ENCODE results near the gene BRAF.

Gene BRAF

DNA sequence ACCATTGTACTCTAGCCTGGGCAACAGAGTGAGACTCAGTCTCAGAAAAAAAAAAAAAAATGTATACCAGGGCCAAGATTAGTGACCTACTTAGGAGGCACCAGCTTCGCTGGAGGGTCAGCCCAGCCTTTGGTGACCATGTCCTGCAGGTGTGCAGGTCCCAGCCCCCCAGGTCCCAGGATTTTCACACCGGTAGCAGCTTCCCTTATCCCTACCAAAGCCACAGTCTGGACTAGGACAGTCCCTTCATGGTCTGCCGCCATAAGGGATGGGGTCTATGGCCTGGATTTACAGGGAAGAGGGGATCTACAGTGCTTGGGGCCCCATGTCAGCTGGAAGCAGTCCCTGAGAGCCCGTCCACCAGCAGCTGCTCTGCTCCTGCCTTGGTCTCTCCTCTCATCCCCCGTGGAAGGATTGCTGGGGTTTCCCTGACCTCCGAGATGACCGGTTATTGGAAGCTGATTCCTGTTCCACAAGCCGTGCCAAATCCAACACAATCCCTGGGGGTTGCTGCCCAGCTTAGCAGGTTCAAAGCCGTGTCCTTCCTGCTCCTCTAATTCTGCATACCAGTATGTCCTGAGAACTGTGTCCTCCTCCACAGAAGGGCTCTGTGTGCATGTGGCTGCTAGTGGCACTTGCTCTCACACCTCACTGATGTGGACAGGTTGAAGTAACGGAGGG lies 239.2 kb downstream of the BRAF start:
- H3F3A ChIP-seq (ENCODE audit: insufficient read depth) = no peaks in the 10 kb centered on the region
- H3K9me3 ChIP-seq (ENCODE audit: insufficient read depth, low read length) = no peaks in the 10 kb centered on the region
- no peaks in the 10 kb centered on the region for H3K79me2 ChIP-seq (ENCODE audit: insufficient read depth, low read length)
- H3K36me3 ChIP-seq (ENCODE audit: low read length) = no peaks in the 10 kb centered on the region; the same call in 1 of the 2 replicates
- H3K9me2 ChIP-seq (replicated peaks; ENCODE audit: insufficient read depth, low read length) = no peaks in the 10 kb centered on the region
- H3K9ac ChIP-seq (ENCODE audit: low read length) = no peak overlapping the region
- H3K4me2 ChIP-seq (ENCODE audit: low read depth, low read length, poor library complexity, severe bottlenecking) = no peak overlapping the region
- no peak overlapping the region for H3K27ac ChIP-seq (ENCODE audit: low read depth, low read length)
- no peaks in the 10 kb centered on the region for H4K20me1 ChIP-seq (ENCODE audit: low read depth, low read length)
- no peaks in the 10 kb centered on the region for H3K27me3 ChIP-seq (ENCODE audit: low read length)
- TF ChIP-seq EZH2phosphoT487 (conservative IDR thresholded peaks at IDR 0.05; ENCODE audit: low read length) = no peak
- TF ChIP-seq, protein P1, sequence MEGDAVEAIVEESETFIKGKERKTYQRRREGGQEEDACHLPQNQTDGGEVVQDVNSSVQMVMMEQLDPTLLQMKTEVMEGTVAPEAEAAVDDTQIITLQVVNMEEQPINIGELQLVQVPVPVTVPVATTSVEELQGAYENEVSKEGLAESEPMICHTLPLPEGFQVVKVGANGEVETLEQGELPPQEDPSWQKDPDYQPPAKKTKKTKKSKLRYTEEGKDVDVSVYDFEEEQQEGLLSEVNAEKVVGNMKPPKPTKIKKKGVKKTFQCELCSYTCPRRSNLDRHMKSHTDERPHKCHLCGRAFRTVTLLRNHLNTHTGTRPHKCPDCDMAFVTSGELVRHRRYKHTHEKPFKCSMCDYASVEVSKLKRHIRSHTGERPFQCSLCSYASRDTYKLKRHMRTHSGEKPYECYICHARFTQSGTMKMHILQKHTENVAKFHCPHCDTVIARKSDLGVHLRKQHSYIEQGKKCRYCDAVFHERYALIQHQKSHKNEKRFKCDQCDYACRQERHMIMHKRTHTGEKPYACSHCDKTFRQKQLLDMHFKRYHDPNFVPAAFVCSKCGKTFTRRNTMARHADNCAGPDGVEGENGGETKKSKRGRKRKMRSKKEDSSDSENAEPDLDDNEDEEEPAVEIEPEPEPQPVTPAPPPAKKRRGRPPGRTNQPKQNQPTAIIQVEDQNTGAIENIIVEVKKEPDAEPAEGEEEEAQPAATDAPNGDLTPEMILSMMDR (IDR thresholded peaks at IDR 0.05; ENCODE audit: insufficient read depth, low read length, poor library complexity, severe bottlenecking) = no peak
- no peak overlapping the region for H2AFZ ChIP-seq (ENCODE audit: low read depth, low read length, severe bottlenecking)
- H3K4me3 ChIP-seq (ENCODE audit: insufficient read depth, low read length, poor library complexity, severe bottlenecking) = no peak overlapping the region

DNA sequence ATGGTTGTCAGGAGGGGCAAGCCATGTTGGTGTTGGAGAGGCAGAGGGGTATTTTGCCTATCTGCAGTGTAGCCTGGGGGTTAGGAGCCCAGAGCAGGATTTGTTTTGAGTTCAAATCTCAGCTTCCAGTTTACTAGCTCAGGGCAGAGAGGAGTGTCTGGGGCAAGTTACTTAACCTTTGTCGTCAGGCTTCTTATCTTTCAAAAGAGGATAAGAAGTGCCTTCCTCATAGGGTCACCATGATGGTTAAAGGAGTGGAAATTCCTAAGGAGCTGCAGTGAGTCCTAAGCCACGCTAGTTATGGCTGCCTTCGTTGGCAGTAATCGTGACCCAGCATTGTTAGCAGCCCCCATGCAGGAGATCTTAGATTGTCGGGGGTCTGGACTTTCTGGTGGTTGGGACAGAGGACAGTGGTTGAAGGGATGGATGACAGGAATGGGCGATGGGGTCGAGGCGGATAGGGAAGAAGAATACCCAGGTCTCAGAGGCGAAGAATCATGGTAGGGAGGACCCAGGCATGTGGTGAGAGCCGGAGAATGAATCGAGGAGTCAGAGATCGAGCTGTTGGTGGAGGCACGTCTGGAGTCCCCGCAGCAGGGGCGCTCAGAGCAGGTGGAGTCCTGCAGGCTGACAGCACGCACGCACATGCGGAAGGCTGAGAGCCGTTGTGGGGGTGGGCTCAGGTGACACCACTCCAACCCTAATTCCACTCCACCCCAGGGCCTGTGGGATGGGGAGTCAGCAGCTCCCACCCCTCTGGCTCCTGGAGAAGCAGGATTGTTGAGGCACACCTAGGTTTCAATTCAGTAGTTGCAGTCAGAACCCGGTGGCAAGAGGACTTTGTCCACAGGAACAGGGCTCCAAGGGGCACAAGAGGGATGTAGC lies 240.4 kb downstream of the BRAF start:
- Histone ChIP-seq H3K27ac (ENCODE audit: low read depth, low read length) (no peak overlapping the region), H3K4me2 (ENCODE audit: low read depth, low read length, poor library complexity, severe bottlenecking) (no peak overlapping the region), H3K79me2 (ENCODE audit: insufficient read depth, low read length) (no peaks in the 10 kb centered on the region), H3K36me3 (ENCODE audit: low read length) (no peaks in the 10 kb centered on the region; the same call in 1 of the 2 replicates), H4K20me1 (ENCODE audit: low read depth, low read length) (no peaks in the 10 kb centered on the region), H3K9me3 (ENCODE audit: insufficient read depth, low read length) (no peaks in the 10 kb centered on the region), H3K9me2 (replicated peaks; ENCODE audit: insufficient read depth, low read length) (no peaks in the 10 kb centered on the region), H3K4me3 (ENCODE audit: insufficient read depth, low read length, poor library complexity, severe bottlenecking) (no peak overlapping the region), H3F3A (ENCODE audit: insufficient read depth) (no peaks in the 10 kb centered on the region), H3K27me3 (ENCODE audit: low read length) (no peaks in the 10 kb centered on the region), H3K9ac (ENCODE audit: low read length) (no peak overlapping the region), H2AFZ (ENCODE audit: low read depth, low read length, severe bottlenecking) (no peak overlapping the region)
- no peak for TF ChIP-seq EZH2phosphoT487 (conservative IDR thresholded peaks at IDR 0.05; ENCODE audit: low read length)
- TF ChIP-seq, protein P1 (IDR thresholded peaks at IDR 0.05; ENCODE audit: insufficient read depth, low read length, poor library complexity, severe bottlenecking) = no peak

DNA sequence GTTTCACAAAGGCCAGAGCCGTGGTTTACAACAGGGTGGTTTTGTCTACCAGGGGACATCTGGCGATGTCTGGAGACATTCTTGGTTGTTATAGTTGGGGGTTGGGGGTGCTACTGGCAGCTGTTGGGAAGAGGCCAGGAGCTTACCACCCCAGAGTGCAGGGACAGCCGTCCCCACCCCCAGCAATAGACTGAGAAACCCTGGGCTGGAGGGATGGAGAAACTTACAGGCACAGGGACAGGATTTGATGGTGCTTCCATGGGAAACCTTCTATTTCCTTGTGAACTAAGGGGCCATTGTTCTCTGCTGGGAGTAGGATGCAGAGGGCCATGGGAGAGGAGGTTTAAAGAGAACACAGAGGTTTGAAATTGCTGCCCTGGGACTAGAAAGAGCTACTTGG lies 241.1 kb downstream of the BRAF start:
- H3K9ac ChIP-seq (ENCODE audit: low read length) = no peak overlapping the region
- H3F3A ChIP-seq (ENCODE audit: insufficient read depth) = no peaks in the 10 kb centered on the region
- no peak overlapping the region for H2AFZ ChIP-seq (ENCODE audit: low read depth, low read length, severe bottlenecking)
- H3K4me3 ChIP-seq (ENCODE audit: insufficient read depth, low read length, poor library complexity, severe bottlenecking) = no peak overlapping the region
- H3K9me2 ChIP-seq (replicated peaks; ENCODE audit: insufficient read depth, low read length) = no peaks in the 10 kb centered on the region
- H3K9me3 ChIP-seq (ENCODE audit: insufficient read depth, low read length) = no peaks in the 10 kb centered on the region
- H3K27me3 ChIP-seq (ENCODE audit: low read length) = no peaks in the 10 kb centered on the region
- H3K79me2 ChIP-seq (ENCODE audit: insufficient read depth, low read length) = 0 out of 2 replicates have a peak, but pooled peaks cover 4% of the 10 kb centered on the region
- H4K20me1 ChIP-seq (ENCODE audit: low read depth, low read length) = no peaks in the 10 kb centered on the region
- H3K36me3 ChIP-seq (ENCODE audit: low read length) = no peaks in the 10 kb centered on the region
- TF ChIP-seq EZH2phosphoT487 (conservative IDR thresholded peaks at IDR 0.05; ENCODE audit: low read length) = no peak
- TF ChIP-seq, protein P1 (IDR thresholded peaks at IDR 0.05; ENCODE audit: insufficient read depth, low read length, poor library complexity, severe bottlenecking) = no peak
- no peak overlapping the region for H3K4me2 ChIP-seq (ENCODE audit: low read depth, low read length, poor library complexity, severe bottlenecking)
- no peak overlapping the region for H3K27ac ChIP-seq (ENCODE audit: low read depth, low read length)

Data from SU-DHL-6 (cell line).